ENCODE results near the gene SOST. TPM values are rescaled to one million over a fixed set of nuclear protein-coding genes. Genes with fewer than 3 reads are reported as not detected.
"Not testable (repeated sequence)": the region's sequence is repeated elsewhere in the genome, so short reads cannot be mapped to it uniquely, and the experiment has no call there.

The SOST gene
- total and polyA plus RNA-seq, 7 donors = not detected

DNA sequence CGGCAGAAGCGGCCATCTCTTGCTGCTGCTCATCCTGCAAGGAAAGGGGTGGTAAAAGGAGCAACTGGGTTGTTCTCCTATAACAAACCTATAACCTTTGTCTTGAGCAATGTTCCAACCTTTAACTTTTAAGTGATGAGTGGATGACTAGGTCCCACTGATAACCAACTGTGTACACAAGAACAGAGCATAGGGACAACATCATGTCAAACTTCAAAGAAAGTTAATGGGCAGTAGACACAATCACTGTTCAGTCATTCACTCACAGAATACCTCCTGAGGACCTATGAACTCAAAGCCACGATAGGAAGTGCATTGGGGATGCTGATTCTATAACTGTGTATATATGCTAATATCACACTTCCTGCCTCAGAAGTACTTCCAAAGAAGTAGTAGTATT lies 43.3 kb upstream of the SOST start:
- 74 to 80% methylated on average over 3 of the region's 3 CpGs for WGBS, 2 donors
- TF ChIP-seq, protein P1, sequence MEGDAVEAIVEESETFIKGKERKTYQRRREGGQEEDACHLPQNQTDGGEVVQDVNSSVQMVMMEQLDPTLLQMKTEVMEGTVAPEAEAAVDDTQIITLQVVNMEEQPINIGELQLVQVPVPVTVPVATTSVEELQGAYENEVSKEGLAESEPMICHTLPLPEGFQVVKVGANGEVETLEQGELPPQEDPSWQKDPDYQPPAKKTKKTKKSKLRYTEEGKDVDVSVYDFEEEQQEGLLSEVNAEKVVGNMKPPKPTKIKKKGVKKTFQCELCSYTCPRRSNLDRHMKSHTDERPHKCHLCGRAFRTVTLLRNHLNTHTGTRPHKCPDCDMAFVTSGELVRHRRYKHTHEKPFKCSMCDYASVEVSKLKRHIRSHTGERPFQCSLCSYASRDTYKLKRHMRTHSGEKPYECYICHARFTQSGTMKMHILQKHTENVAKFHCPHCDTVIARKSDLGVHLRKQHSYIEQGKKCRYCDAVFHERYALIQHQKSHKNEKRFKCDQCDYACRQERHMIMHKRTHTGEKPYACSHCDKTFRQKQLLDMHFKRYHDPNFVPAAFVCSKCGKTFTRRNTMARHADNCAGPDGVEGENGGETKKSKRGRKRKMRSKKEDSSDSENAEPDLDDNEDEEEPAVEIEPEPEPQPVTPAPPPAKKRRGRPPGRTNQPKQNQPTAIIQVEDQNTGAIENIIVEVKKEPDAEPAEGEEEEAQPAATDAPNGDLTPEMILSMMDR (IDR thresholded peaks at IDR 0.05) = no peak
- TF ChIP-seq POLR2A (IDR thresholded peaks at IDR 0.05) (no peak), POLR2AphosphoS5 (IDR thresholded peaks at IDR 0.05) (no peak), EP300 (IDR thresholded peaks at IDR 0.05) (no peak)
- intact Hi-C loops (cut with DNase I) = no loop called here

DNA sequence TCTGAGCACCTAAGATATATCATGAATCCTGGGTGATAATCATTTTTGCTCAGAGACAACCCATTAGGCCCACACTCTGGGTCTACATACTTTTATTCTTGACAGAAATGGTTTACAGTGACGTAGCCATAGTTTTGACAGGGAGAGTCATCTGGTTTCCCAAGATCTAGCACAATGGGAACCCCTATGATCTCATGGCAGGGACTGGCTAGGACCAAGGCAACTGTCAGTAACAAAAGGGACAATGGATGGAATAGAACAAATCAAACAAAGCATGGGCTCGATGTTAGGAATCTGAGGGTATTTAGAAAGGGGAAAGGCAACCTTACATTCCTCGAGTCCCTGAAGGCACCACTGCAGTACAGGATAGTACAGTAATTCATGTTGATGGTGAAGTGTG lies 42.1 kb upstream of the SOST start:
- Histone ChIP-seq H3K9me3 (no peaks in the 10 kb centered on the region), H3K27me3 (no peaks in the 10 kb centered on the region), H3K36me3 (peaks cover 0 to 15% (median 0%) of the 10 kb centered on the region in 4 donors), H3K4me1 (no peaks in the 10 kb centered on the region), H3K27ac (no peak overlapping the region), H3K4me3 (no peak overlapping the region)
- DNase-seq = no peak
- no peak for TF ChIP-seq POLR2AphosphoS5 (IDR thresholded peaks at IDR 0.05)
- no peak for TF ChIP-seq POLR2A (IDR thresholded peaks at IDR 0.05)
- TF ChIP-seq, protein P1 (IDR thresholded peaks at IDR 0.05) = no peak
- no peak for TF ChIP-seq EP300 (IDR thresholded peaks at IDR 0.05)
- intact Hi-C loops (cut with DNase I) = no loop called here
- 91 to 92% methylated on average over 3 of the region's 3 CpGs for WGBS, 2 donors

More for the DNA sequence above, 43.3 kb upstream of the SOST start:
- no peak overlapping the region for H3K4me3 ChIP-seq
- no peaks in the 10 kb centered on the region for H3K4me1 ChIP-seq
- H3K27me3 ChIP-seq = no peaks in the 10 kb centered on the region
- no peak overlapping the region for H3K27ac ChIP-seq
- H3K36me3 ChIP-seq = peaks cover 0 to 21% (median 0%) of the 10 kb centered on the region in 4 donors
- no peak for DNase-seq
- no peaks in the 10 kb centered on the region for H3K9me3 ChIP-seq

DNA sequence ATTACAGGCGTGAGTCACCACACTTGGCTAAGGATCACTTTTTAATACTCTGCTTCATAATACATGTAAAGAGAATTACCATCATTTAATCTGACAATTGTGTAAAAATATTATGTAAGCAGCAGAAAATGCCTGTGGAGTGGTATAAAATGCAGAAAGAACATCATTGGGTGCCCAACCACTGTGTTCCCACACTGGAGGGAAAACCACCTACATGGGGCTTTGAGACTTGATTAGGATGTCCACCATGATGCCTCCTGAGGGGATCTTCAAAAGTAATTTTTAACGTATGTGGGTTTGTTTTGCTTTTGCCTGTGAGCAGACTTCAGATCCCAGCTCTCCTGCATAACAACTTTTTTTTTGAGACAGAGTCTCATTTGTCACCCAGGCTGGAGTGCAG lies 40.5 kb upstream of the SOST start:
- Histone ChIP-seq H3K27ac (no peak overlapping the region), H3K36me3 (peaks cover 0 to 9% (median 0%) of the 10 kb centered on the region in 4 donors), H3K9me3 (no peaks in the 10 kb centered on the region), H3K27me3 (no peaks in the 10 kb centered on the region), H3K4me1 (no peaks in the 10 kb centered on the region), H3K4me3 (no peak overlapping the region)
- DNase-seq = no peak
- TF ChIP-seq POLR2A (IDR thresholded peaks at IDR 0.05) (no peak), EP300 (IDR thresholded peaks at IDR 0.05) (no peak), POLR2AphosphoS5 (IDR thresholded peaks at IDR 0.05) (no peak)
- TF ChIP-seq, protein P1 (IDR thresholded peaks at IDR 0.05) = no peak
- WGBS, 2 donors = 82 to 89% methylated on average over 2 of the region's 2 CpGs
- intact Hi-C loops (cut with DNase I) = no loop called here

DNA sequence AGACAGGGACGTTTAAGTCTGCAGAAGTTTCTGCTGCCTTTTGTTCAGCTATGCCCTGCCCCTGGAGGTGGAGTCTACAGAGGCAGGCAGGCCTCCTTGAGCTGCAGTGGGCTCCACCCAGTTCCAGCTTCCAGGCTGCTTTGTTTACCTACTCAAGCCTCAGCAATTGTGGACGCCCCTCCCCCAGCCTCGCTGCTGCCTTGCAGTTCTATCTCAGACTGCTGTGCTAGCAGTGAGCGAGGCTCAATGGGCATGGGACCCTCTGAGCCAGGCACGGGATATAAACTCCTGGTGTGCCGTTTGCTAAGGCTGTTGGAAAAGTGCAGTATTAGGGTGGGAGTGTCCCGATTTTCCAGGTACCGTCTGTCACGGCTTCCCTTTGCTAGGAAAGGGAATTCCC lies 39.4 kb upstream of the SOST start:
- H3K4me3 ChIP-seq; H3K4me1 ChIP-seq; intact Hi-C loops (cut with DNase I); H3K36me3 ChIP-seq; H3K9me3 ChIP-seq; H3K27ac ChIP-seq; DNase-seq; H3K27me3 ChIP-seq: not testable (repeated sequence)
- 58 to 82% methylated on average over 9 of the region's 9 CpGs for WGBS, 2 donors

DNA sequence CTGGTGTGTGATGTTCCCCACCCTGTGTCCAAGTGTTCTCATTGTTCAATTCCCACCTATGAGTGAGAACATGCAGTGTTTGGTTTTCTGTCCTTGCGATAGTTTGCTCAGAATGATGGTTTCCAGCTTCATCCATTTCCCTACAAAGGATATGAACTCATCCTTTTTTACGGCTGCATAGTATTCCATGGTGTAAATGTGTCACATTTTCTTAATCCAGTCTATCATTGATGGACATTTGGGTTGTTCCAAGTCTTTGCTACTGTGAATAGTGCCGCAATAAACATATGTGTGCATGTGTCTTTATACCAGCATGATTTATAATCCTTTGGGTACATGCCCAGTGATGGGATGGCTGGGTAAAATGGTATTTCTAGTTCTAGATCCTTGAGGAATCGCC lies 34.1 kb upstream of the SOST start:
- H3K4me1 ChIP-seq; intact Hi-C loops (cut with DNase I); H3K27me3 ChIP-seq; H3K27ac ChIP-seq; H3K4me3 ChIP-seq; H3K36me3 ChIP-seq; H3K9me3 ChIP-seq; DNase-seq: not testable (repeated sequence)
- 92 to 96% methylated on average over 4 of the region's 4 CpGs for WGBS, 2 donors

DNA sequence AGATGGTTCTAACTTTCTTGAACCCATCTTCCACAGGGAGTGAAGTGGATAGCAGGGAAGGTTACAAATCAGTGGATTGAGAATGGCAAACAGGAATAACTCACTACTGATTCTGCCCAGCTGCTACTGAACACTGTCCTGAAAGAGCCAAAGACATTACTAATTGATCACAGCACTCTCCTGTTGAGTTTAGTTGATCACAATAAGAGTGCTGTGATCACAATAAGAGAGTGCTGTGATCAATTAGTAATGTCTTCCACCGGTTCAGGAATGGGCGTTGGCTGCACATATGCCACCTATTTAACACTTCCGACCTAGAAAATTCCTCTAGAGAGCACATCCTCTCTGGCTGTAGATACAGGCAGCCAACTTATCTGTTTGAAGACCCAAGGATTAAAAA lies 33.0 kb upstream of the SOST start:
- no peak for DNase-seq
- Histone ChIP-seq H3K36me3 (no peaks in the 10 kb centered on the region), H3K4me3 (no peak overlapping the region), H3K27ac (no peak overlapping the region), H3K9me3 (no peaks in the 10 kb centered on the region), H3K4me1 (no peaks in the 10 kb centered on the region), H3K27me3 (no peaks in the 10 kb centered on the region)
- intact Hi-C loops (cut with DNase I) = no loop called here
- TF ChIP-seq POLR2AphosphoS5 (IDR thresholded peaks at IDR 0.05) = no peak
- no peak for TF ChIP-seq POLR2A (IDR thresholded peaks at IDR 0.05)
- no peak for TF ChIP-seq EP300 (IDR thresholded peaks at IDR 0.05)
- TF ChIP-seq, protein P1 (IDR thresholded peaks at IDR 0.05) = no peak
- 6 to 27% methylated on average over 3 of the region's 3 CpGs for WGBS, 2 donors
